Neural progenitor cell (in vitro differentiated cells): ENCODE data around the gene CD300LB. TPM values are rescaled to one million over a fixed set of nuclear protein-coding genes. Genes with fewer than 3 reads are reported as not detected.

Source experiments
- DNase-seq: peaks from one replicate; pipeline ENCODE4 v3.0.0-alpha.2; 2016; ENCODE audit warnings: low spot score
- H2AFZ ChIP-seq: fragments of 200-600 bp; sonication (generic); replicated peaks from 2 replicates; pipeline ENCODE4 v1.6.1; 2016; ENCODE audit warnings: antibody characterized with exemption
- H3F3A ChIP-seq: fragments of 200-600 bp; sonication (generic); 2 replicates; pipeline ENCODE4 v1.6.1; 2016; ENCODE audit warnings: antibody characterized with exemption, low read depth
- H3K27ac ChIP-seq: fragments of 200-600 bp; sonication (generic); 2 replicates; pipeline ENCODE4 v1.5.1; 2016; ENCODE audit warnings: mild to moderate bottlenecking
- H3K27me3 ChIP-seq: fragments of 200-600 bp; sonication (generic); 2 replicates; pipeline ENCODE4 v1.6.1; 2016; ENCODE audit warnings: mild to moderate bottlenecking, moderate library complexity
- H3K36me3 ChIP-seq: fragments of 200-600 bp; sonication (generic); 2 replicates; pipeline ENCODE4 v1.5.1; 2016
- H3K4me1 ChIP-seq: fragments of 200-600 bp; sonication (generic); 2 replicates; pipeline ENCODE4 v1.6.1; 2016; ENCODE audit warnings: mixed run types
- H3K4me2 ChIP-seq: fragments of 200-600 bp; sonication (generic); 2 replicates; pipeline ENCODE4 v1.6.1; 2016
- H3K4me3 ChIP-seq: fragments of 200-600 bp; sonication (generic); 2 replicates; pipeline ENCODE4 v1.5.1; 2016
- H3K79me2 ChIP-seq: fragments of 200-600 bp; sonication (generic); 2 replicates; pipeline ENCODE4 v1.6.1; 2016; ENCODE audit warnings: low read depth
- H3K9ac ChIP-seq: fragments of 200-600 bp; sonication (generic); 2 replicates; pipeline ENCODE4 v1.6.1; 2016
- H3K9me3 ChIP-seq: fragments of 200-600 bp; sonication (generic); 2 replicates; pipeline ENCODE4 v1.5.1; 2016; ENCODE audit warnings: low read depth
- H4K20me1 ChIP-seq: fragments of 200-600 bp; sonication (generic); 2 replicates; pipeline ENCODE4 v1.6.1; 2016; ENCODE audit warnings: low read depth
- H3K27ac Mint-ChIP-seq: 3 replicates; pipeline ENCODE4 v1.8.0; 2021; ENCODE audit warnings: mixed read lengths
- H3K27me3 Mint-ChIP-seq: 2 replicates; pipeline ENCODE4 v1.8.0; 2022; ENCODE audit warnings: low read depth, mild to moderate bottlenecking, inconsistent platforms, moderate library complexity, mixed read lengths; ENCODE audit not compliant: insufficient read depth
- H3K36me3 Mint-ChIP-seq: 3 replicates; pipeline ENCODE4 v1.8.0; 2021; ENCODE audit warnings: mixed read lengths
- H3K4me1 Mint-ChIP-seq: 3 replicates; pipeline ENCODE4 v1.8.0; 2021; ENCODE audit warnings: mixed read lengths
- H3K4me3 Mint-ChIP-seq: 3 replicates; pipeline ENCODE4 v1.8.0; 2021; ENCODE audit warnings: mild to moderate bottlenecking, moderate library complexity, mixed read lengths
- H3K9me3 Mint-ChIP-seq: 3 replicates; pipeline ENCODE4 v1.8.0; 2020; ENCODE audit warnings: mixed read lengths
- CTCF ChIP-seq: fragments of 200-600 bp; sonication (generic); IDR thresholded peaks from 2 replicates; pipeline ENCODE4 v1.5.1; 2017; ENCODE audit warnings: antibody characterized with exemption, mild to moderate bottlenecking
- EZH2 ChIP-seq: fragments of 200-600 bp; sonication (generic); IDR thresholded peaks from 2 replicates; pipeline ENCODE4 v1.6.1; 2017; ENCODE audit warnings: antibody characterized with exemption, mild to moderate bottlenecking, moderate library complexity
- EZH2phosphoT487 ChIP-seq: fragments of 200-600 bp; sonication (generic); IDR thresholded peaks from 2 replicates; pipeline ENCODE4 v1.6.1; 2017; ENCODE audit warnings: antibody characterized with exemption
- total RNA-seq: library from RNA; depleted of rRNA; stranded (reverse); fragments of >200 nt; gene quantifications from 2 replicates; pipeline ENCODE4 v1.2.3, GENCODE V29; 2015; ENCODE audit warnings: low replicate concordance

Gene CD300LB
- total RNA-seq, 1 donor from 2014 or later = not detected

- H3K9ac ChIP-seq = no peak overlapping the region
- H2AFZ ChIP-seq = no peak overlapping the region
- H3K36me3 ChIP-seq = no peaks in the 10 kb centered on the region
- no peaks in the 10 kb centered on the region for H3K4me1 ChIP-seq
- H3K27me3 ChIP-seq = peaks cover 11% of the 10 kb centered on the region
- no peak for DNase-seq
- H3K4me3 ChIP-seq = no peak overlapping the region
- H3K9me3 ChIP-seq = no peaks in the 10 kb centered on the region
- H3K79me2 ChIP-seq = no peaks in the 10 kb centered on the region
- no peak overlapping the region for H3K4me2 ChIP-seq
- Mint-ChIP-seq H3K27ac (no peak overlapping the region), H3K36me3 (no peaks in the 10 kb centered on the region), H3K4me3 (no peak overlapping the region), H3K27me3 (peaks cover 17% of the 10 kb centered on the region), H3K9me3 (peaks cover 3% of the 10 kb centered on the region), H3K4me1 (no peaks in the 10 kb centered on the region)
- H4K20me1 ChIP-seq = no peaks in the 10 kb centered on the region
- TF ChIP-seq EZH2phosphoT487 = no peak
- no peak for TF ChIP-seq EZH2
- no peak for TF ChIP-seq CTCF
- H3K27ac ChIP-seq = no peak overlapping the region
- no peaks in the 10 kb centered on the region for H3F3A ChIP-seq
Observed at GRCh38 chr17:74529243-74529642, 2.0 kb downstream of the CD300LB start.

- Histone ChIP-seq H3K27me3 (peaks cover 11% of the 10 kb centered on the region), H3K4me2 (no peak overlapping the region)
Observed at GRCh38 chr17:74528491-74529199, 2.6 kb downstream of the CD300LB start.

GRCh38 chr17:74527756-74528155 lies 3.5 kb downstream of the CD300LB start:
- no peaks in the 10 kb centered on the region for H3K36me3 ChIP-seq
- H3K9me3 Mint-ChIP-seq = peaks cover 3% of the 10 kb centered on the region
- H3K9me3 ChIP-seq = no peaks in the 10 kb centered on the region
- H3K79me2 ChIP-seq = no peaks in the 10 kb centered on the region
- H3K27me3 Mint-ChIP-seq = peaks cover 19% of the 10 kb centered on the region
- no peaks in the 10 kb centered on the region for H4K20me1 ChIP-seq
- no peak overlapping the region for H2AFZ ChIP-seq
- no peaks in the 10 kb centered on the region for H3F3A ChIP-seq
- no peaks in the 10 kb centered on the region for H3K36me3 Mint-ChIP-seq
- TF ChIP-seq CTCF (no peak), EZH2 (no peak), EZH2phosphoT487 (no peak)
- H3K27ac Mint-ChIP-seq = no peak overlapping the region
- H3K4me1 ChIP-seq = no peaks in the 10 kb centered on the region
- H3K4me2 ChIP-seq = no peak overlapping the region
- no peaks in the 10 kb centered on the region for H3K4me1 Mint-ChIP-seq
- H3K27me3 ChIP-seq = peaks cover 11% of the 10 kb centered on the region
- H3K4me3 ChIP-seq = no peak overlapping the region
- no peak overlapping the region for H3K27ac ChIP-seq
- no peak overlapping the region for H3K4me3 Mint-ChIP-seq
- DNase-seq = no peak
- H3K9ac ChIP-seq = no peak overlapping the region

More at GRCh38 chr17:74528491-74529199, 2.6 kb downstream of the CD300LB start:
- H3K27ac Mint-ChIP-seq = no peak overlapping the region
- Histone ChIP-seq H3K27ac (no peak overlapping the region), H3K9me3 (no peaks in the 10 kb centered on the region), H3K79me2 (no peaks in the 10 kb centered on the region), H3K9ac (no peak overlapping the region), H3K4me3 (no peak overlapping the region), H3F3A (no peaks in the 10 kb centered on the region), H3K36me3 (no peaks in the 10 kb centered on the region), H4K20me1 (no peaks in the 10 kb centered on the region), H3K4me1 (no peaks in the 10 kb centered on the region), H2AFZ (no peak overlapping the region)
- no peak overlapping the region for H3K4me3 Mint-ChIP-seq
- H3K9me3 Mint-ChIP-seq = peaks cover 3% of the 10 kb centered on the region
- no peak for DNase-seq
- TF ChIP-seq EZH2 = no peak
- no peak for TF ChIP-seq EZH2phosphoT487
- no peak for TF ChIP-seq CTCF
- H3K27me3 Mint-ChIP-seq = peaks cover 19% of the 10 kb centered on the region
- no peaks in the 10 kb centered on the region for H3K36me3 Mint-ChIP-seq
- no peaks in the 10 kb centered on the region for H3K4me1 Mint-ChIP-seq
